Measurements from ENCODE around the gene CRYL1.

GRCh38 chr13:20397896-20398295 lies 127.8 kb downstream of the CRYL1 start:
- TF ChIP-seq CTCF (IDR thresholded peaks at IDR 0.05) (no peak), EZH2 (IDR thresholded peaks at IDR 0.05) (no peak)

Measured in neural progenitor cell (in vitro differentiated cells).